ENCODE data around the gene PTPRT.

The PTPRT gene

GRCh38 chr20:42895020-42895419 lies 294.7 kb downstream of the PTPRT start:
- peaks cover 6% of the 10 kb centered on the region for H3K27me3 Mint-ChIP-seq (ENCODE audit: low read depth, poor library complexity)
- TF ChIP-seq CTCF (IDR thresholded peaks at IDR 0.05), result no peak

GRCh38 chr20:42894483-42894882 lies 295.2 kb downstream of the PTPRT start:
- Mint-ChIP-seq H3K27me3 (ENCODE audit: low read depth, poor library complexity) (peaks cover 6% of the 10 kb centered on the region), H3K9me3 (peaks cover 5% of the 10 kb centered on the region), H3K4me1 (no peaks in the 10 kb centered on the region), H3K36me3 (ENCODE audit: low read depth) (no peaks in the 10 kb centered on the region), H3K27ac (no peak overlapping the region), H3K4me3 (no peak overlapping the region)
- no peak for TF ChIP-seq CTCF (IDR thresholded peaks at IDR 0.05)
- no peak for DNase-seq

More at GRCh38 chr20:42895020-42895419, 294.7 kb downstream of the PTPRT start:
- Mint-ChIP-seq H3K36me3 (ENCODE audit: low read depth) (no peaks in the 10 kb centered on the region), H3K4me3 (no peak overlapping the region), H3K9me3 (peaks cover 5% of the 10 kb centered on the region), H3K4me1 (no peaks in the 10 kb centered on the region), H3K27ac (no peak overlapping the region)
- DNase-seq, result no peak

GRCh38 chr20:42889517-42889916 lies 300.2 kb downstream of the PTPRT start:
- peaks cover 5% of the 10 kb centered on the region for H3K9me3 Mint-ChIP-seq
- H3K36me3 Mint-ChIP-seq (ENCODE audit: low read depth), result no peaks in the 10 kb centered on the region
- DNase-seq, result no peak
- H3K4me1 Mint-ChIP-seq, result no peaks in the 10 kb centered on the region
- no peak overlapping the region for H3K4me3 Mint-ChIP-seq
- H3K27me3 Mint-ChIP-seq (ENCODE audit: low read depth, poor library complexity), result peaks cover 10% of the 10 kb centered on the region
- TF ChIP-seq CTCF (IDR thresholded peaks at IDR 0.05), result no peak
- H3K27ac Mint-ChIP-seq, result no peak overlapping the region

- Mint-ChIP-seq H3K4me3 (no peak overlapping the region), H3K36me3 (ENCODE audit: low read depth) (no peaks in the 10 kb centered on the region), H3K4me1 (no peaks in the 10 kb centered on the region), H3K9me3 (peaks cover 2% of the 10 kb centered on the region), H3K27me3 (ENCODE audit: low read depth, poor library complexity) (peaks cover 7% of the 10 kb centered on the region), H3K27ac (no peak overlapping the region)
- TF ChIP-seq CTCF (IDR thresholded peaks at IDR 0.05), result no peak
- DNase-seq, result no peak
Measured at GRCh38 chr20:42887281-42887680, 302.4 kb downstream of the PTPRT start.

GRCh38 chr20:42886801-42887200 lies 302.9 kb downstream of the PTPRT start:
- no peak for DNase-seq
- Mint-ChIP-seq H3K4me3 (no peak overlapping the region), H3K27me3 (ENCODE audit: low read depth, poor library complexity) (peaks cover 9% of the 10 kb centered on the region), H3K27ac (no peak overlapping the region), H3K4me1 (no peaks in the 10 kb centered on the region), H3K36me3 (ENCODE audit: low read depth) (no peaks in the 10 kb centered on the region), H3K9me3 (no peaks in the 10 kb centered on the region)
- TF ChIP-seq CTCF (IDR thresholded peaks at IDR 0.05), result no peak

GRCh38 chr20:42886046-42886445 lies 303.7 kb downstream of the PTPRT start:
- no peaks in the 10 kb centered on the region for H3K36me3 Mint-ChIP-seq (ENCODE audit: low read depth)
- no peaks in the 10 kb centered on the region for H3K9me3 Mint-ChIP-seq
- H3K4me1 Mint-ChIP-seq, result no peaks in the 10 kb centered on the region
- no peak for TF ChIP-seq CTCF (IDR thresholded peaks at IDR 0.05)
- H3K27me3 Mint-ChIP-seq (ENCODE audit: low read depth, poor library complexity), result peaks cover 10% of the 10 kb centered on the region
- DNase-seq, result no peak
- H3K4me3 Mint-ChIP-seq, result no peak overlapping the region
- no peak overlapping the region for H3K27ac Mint-ChIP-seq

Measured in nephron progenitor cell (in vitro differentiated cells).